Ishikawa (cell line): Measurements from ENCODE around the gene LMOD3.

Source experiments
- CEBPB ChIP-seq: IDR thresholded peaks from 2 replicates; pipeline ENCODE4 v1.6.1; 2012
- CREB1 ChIP-seq: IDR thresholded peaks from 2 replicates; pipeline ENCODE4 v1.6.1; 2012; ENCODE audit warnings: low read depth
- EGR1 ChIP-seq: IDR thresholded peaks from 2 replicates; pipeline ENCODE4 v1.6.1; 2012
- EP300 ChIP-seq: IDR thresholded peaks from 2 replicates; pipeline ENCODE4 v1.6.1; 2012; ENCODE audit warnings: borderline replicate concordance
- FOXM1 ChIP-seq: IDR thresholded peaks from 2 replicates; pipeline ENCODE4 v1.6.1; 2012; ENCODE audit warnings: low read depth, borderline replicate concordance
- MAX ChIP-seq: IDR thresholded peaks from 2 replicates; pipeline ENCODE4 v1.6.1; 2012
- NFIC ChIP-seq: IDR thresholded peaks from 2 replicates; pipeline ENCODE4 v1.6.1; 2012
- RAD21 ChIP-seq: IDR thresholded peaks from 2 replicates; pipeline ENCODE4 v1.6.1; 2012; ENCODE audit warnings: low read depth
- REST ChIP-seq: IDR thresholded peaks from 2 replicates; pipeline ENCODE4 v1.6.1; 2012; ENCODE audit warnings: low read depth, mild to moderate bottlenecking
- TAF1 ChIP-seq: IDR thresholded peaks from 2 replicates; pipeline ENCODE4 v1.6.1; 2012; ENCODE audit warnings: low read depth, mild to moderate bottlenecking
- TCF12 ChIP-seq: IDR thresholded peaks from 2 replicates; pipeline ENCODE4 v1.6.1; 2012; ENCODE audit warnings: low read depth
- TEAD4 ChIP-seq: IDR thresholded peaks from 2 replicates; pipeline ENCODE4 v1.6.1; 2012
- YY1 ChIP-seq: IDR thresholded peaks from 2 replicates; pipeline ENCODE4 v1.6.1; 2012; ENCODE audit warnings: low read depth
- ZBTB7A ChIP-seq: IDR thresholded peaks from 2 replicates; pipeline ENCODE4 v1.6.1; 2012; ENCODE audit warnings: low read depth
- TF ChIP-seq, protein P1 (sequence below): IDR thresholded peaks from 2 replicates; pipeline ENCODE4 v1.6.1; 2012

The LMOD3 gene

GRCh38 chr3:69085168-69085832 lies 37.1 kb downstream of the LMOD3 start:
- TF ChIP-seq EGR1: no peak
- TF ChIP-seq TEAD4: no peak
- TF ChIP-seq EP300: no peak
- TF ChIP-seq NFIC: no peak
- peak; percentile 0; the same call in 1 of the 2 replicates for TF ChIP-seq MAX
- no peak for TF ChIP-seq FOXM1
- no peak; the same call in 1 of the 2 replicates for TF ChIP-seq TCF12
- TF ChIP-seq CEBPB: no peak
- TF ChIP-seq ZBTB7A: no peak
- 0 out of 2 replicates have a peak, but pooled peaks have one; percentile 8 for TF ChIP-seq TAF1
- TF ChIP-seq, protein P1, sequence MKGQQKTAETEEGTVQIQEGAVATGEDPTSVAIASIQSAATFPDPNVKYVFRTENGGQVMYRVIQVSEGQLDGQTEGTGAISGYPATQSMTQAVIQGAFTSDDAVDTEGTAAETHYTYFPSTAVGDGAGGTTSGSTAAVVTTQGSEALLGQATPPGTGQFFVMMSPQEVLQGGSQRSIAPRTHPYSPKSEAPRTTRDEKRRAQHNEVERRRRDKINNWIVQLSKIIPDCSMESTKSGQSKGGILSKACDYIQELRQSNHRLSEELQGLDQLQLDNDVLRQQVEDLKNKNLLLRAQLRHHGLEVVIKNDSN: no peak
- 0 out of 2 replicates have a peak, but pooled peaks have one; percentile 4 for TF ChIP-seq YY1
- TF ChIP-seq RAD21: no peak
- TF ChIP-seq REST: no peak
- TF ChIP-seq CREB1: no peak

- peak; percentile 50; the same call in 1 of the 2 replicates for TF ChIP-seq TCF12
- 0 out of 2 replicates have a peak, but pooled peaks have one; percentile 22 for TF ChIP-seq EP300
- peak; percentile 79 for TF ChIP-seq NFIC
- TF ChIP-seq TAF1: peak; percentile 54; the same call in 1 of the 2 replicates
- TF ChIP-seq FOXM1: no peak
- TF ChIP-seq ZBTB7A: no peak
- TF ChIP-seq MAX: peak; percentile 52
- TF ChIP-seq CEBPB: no peak
- TF ChIP-seq REST: no peak
- peak; percentile 79 for TF ChIP-seq YY1
- TF ChIP-seq TEAD4: no peak
- 0 out of 2 replicates have a peak, but pooled peaks have one; percentile 6 for TF ChIP-seq RAD21
- no peak for TF ChIP-seq CREB1
- TF ChIP-seq, protein P1: peak; percentile 56; the same call in 1 of the 2 replicates
- no peak for TF ChIP-seq EGR1
Observed at GRCh38 chr3:69084326-69085167, 37.8 kb downstream of the LMOD3 start, which contains the start of gene ARL6IP5. Gene ARL6IP5 (plus strand): TSS chr3:69084937. CDS start chr3:69085048, 111 bp downstream.

DNA sequence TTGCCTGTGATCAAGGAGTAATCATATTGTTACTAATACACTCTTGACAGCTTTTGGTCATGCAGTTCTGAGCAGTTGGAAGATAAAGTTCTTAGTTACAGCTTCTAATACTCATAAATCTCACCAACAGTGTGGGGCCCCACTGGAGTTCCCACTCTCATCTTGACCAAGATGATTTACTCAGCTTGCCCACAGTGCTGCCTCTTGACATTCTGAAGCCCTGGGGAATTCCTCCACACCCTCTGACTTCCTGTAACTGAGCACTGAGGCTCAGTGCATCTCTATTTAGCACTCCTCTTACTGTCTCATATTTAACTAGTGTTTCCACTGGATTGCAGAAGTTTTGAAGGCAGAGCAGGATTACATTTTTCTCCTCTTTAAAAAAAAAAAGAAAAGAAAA lies 39.6 kb downstream of the LMOD3 start:
- no peak for TF ChIP-seq FOXM1
- TF ChIP-seq YY1: no peak
- TF ChIP-seq EP300: no peak
- TF ChIP-seq CEBPB: no peak
- no peak for TF ChIP-seq TCF12
- no peak for TF ChIP-seq REST
- TF ChIP-seq EGR1: no peak
- TF ChIP-seq CREB1: no peak
- TF ChIP-seq TEAD4: no peak
